Gastrocnemius medialis (tissue), 4 donors: ENCODE measurements around the gene UPF2. TPM values are rescaled to one million over a fixed set of nuclear protein-coding genes. Genes with fewer than 3 reads are reported as not detected.

Experiments used
- ATAC-seq, 2 donors: fragments of 150-250 bp; one replicate each; pipeline ENCODE4 v1.9.1; 2016
- DNase-seq, 2 donors: peaks; one replicate each; pipeline ENCODE4 v3.0.0-alpha.2; 2019
- H3K27ac ChIP-seq, 4 donors: fragments of 200-600 bp; sonication (generic); 1 replicate in 1 of 4; 2 replicates in 3 of 4; pipeline ENCODE4 v1.5.1; 2016 to 2018; ENCODE audit warnings: mild to moderate bottlenecking in 2 of 4, moderate library complexity in 1 of 4
- H3K27me3 ChIP-seq, 3 donors: fragments of 200-600 bp; sonication (generic) in 2 of 3; 1 replicate in 1 of 3; 2 replicates in 2 of 3; pipeline versions ENCODE4 v1.5.1 to v1.6.0; 2016 to 2019; ENCODE audit warnings: mild to moderate bottlenecking in 1 of 3, moderate library complexity in 1 of 3
- H3K36me3 ChIP-seq, 2 donors: fragments of 200-600 bp; sonication (generic) in 1 of 2; one replicate each; pipeline ENCODE4 v1.5.1; 2017 to 2018
- H3K4me1 ChIP-seq, 2 donors: fragments of 200-600 bp; sonication (generic) in 1 of 2; one replicate each; pipeline ENCODE4 v1.5.1; 2016 to 2017; ENCODE audit warnings: mild to moderate bottlenecking in 2 of 2
- H3K4me3 ChIP-seq, 4 donors: fragments of 200-600 bp; sonication (generic) in 3 of 4; 1 replicate in 1 of 4; 2 replicates in 3 of 4; pipeline ENCODE4 v1.5.1; 2016 to 2019; ENCODE audit warnings: mild to moderate bottlenecking in 2 of 4
- H3K9me3 ChIP-seq, 3 donors: fragments of 200-600 bp; sonication (generic) in 2 of 3; 1 replicate in 1 of 3; 2 replicates in 2 of 3; pipeline ENCODE4 v1.5.1; 2016 to 2019
- POLR2A ChIP-seq, 2 donors: fragments of 450-650 bp; IDR thresholded peaks; one replicate each; pipeline ENCODE4 v1.6.1; 2017; ENCODE audit warnings: antibody characterized with exemption in 2 of 2, mild to moderate bottlenecking in 2 of 2, moderate library complexity in 2 of 2
- in situ Hi-C, 4 donors: fragments of 200-750 bp; cut with MboI; loops; one replicate each; pipeline versions ENCODE4 v1.15.0 to v1.8.0; 2017; ENCODE audit warnings: low sequenced_read_pairs in 4 of 4
- intact Hi-C: fragments of 100-400 bp; cut with DNase I; formaldehyde crosslinking; loops from one replicate; pipeline ENCODE4 v1.15.1; 2023; ENCODE audit warnings: low total_unique reads
- total RNA-seq, 4 donors: library from RNA; depleted of rRNA; stranded (reverse); fragments of >200 nt; gene quantifications; one replicate each; pipeline versions ENCODE4 v1.1.0 to v1.2.3, GENCODE V29; 2016
- TF ChIP-seq, protein P1 (sequence below), 5 experiments: fragments of 450-650 bp in 3 of 5; fragments of 200-600 bp in 2 of 5; sonication (generic) in 2 of 5; IDR thresholded peaks in 4 of 5; conservative IDR thresholded peaks in 1 of 5; 1 replicate in 4 of 5; 2 replicates in 1 of 5; pipeline ENCODE4 v1.5.1; 2016 to 2019; ENCODE audit warnings: antibody characterized with exemption in 5 of 5, mild to moderate bottlenecking in 3 of 5, moderate library complexity in 3 of 5

Gene UPF2
- total RNA-seq, 4 donors from 2014 or later, result 22.9 to 30.7 (median 26.4) TPM

DNA sequence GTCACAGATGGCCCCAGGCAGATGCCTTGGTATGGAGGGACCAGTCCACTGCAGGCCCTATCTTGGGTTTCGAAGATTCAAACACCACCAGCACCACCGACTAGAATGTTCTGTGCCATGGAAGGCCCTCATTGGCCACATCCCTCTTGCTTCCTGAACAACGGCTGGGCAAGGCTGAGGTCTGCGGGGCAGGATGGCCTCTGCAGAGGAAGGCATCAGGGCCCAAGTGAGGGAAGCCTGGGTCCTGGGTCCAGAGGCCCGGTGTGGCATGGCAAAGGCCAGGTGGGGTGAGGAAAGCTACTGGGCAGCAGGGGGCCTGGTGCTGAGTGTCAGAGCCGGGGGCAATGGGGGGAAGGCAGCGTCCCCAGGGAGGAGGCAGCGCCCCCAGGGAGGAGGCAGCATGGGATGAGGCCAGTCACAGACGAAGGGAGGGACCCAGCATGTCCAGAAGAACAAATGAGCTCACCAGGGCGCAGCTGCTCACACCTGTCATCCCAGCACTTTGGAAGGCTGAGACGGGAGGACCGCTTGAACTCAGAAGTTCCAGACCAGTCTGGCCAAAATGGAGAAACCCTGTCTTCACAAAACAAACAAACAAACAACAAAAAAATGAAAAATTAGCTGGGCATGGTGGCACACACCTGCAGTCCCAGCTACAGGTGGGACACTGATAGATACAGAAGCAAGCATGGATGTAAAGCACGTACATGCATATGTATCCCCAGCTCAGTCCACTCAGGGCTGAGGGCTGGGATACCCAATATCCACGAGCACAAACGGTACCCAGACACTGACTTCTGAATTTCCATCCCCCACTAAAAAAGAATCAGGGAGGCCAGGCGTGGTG, 155.0 kb downstream of the UPF2 start:
- intact Hi-C loops, result no loop called here
- ATAC-seq, result no peak

DNA sequence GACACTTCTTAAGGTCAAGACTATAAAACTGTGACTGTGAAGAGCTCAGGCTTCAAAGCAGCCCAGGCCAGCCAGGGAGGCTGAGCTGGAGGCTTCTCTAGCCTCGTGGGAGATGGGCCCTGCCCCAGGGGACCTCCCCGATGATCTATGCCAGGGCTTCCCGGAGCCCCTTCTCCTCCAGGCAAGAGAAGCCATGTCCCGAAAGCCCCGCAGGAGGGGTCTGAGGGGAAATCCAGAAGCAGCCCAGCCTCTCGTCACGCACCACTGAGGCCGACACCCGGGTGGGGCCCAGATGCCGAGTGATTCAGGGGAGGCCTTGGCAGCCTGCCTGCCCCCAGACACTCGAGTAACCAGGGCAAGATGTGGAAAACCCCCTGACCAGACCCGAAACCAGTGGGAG, 155.8 kb downstream of the UPF2 start:
- TF ChIP-seq, protein P1, sequence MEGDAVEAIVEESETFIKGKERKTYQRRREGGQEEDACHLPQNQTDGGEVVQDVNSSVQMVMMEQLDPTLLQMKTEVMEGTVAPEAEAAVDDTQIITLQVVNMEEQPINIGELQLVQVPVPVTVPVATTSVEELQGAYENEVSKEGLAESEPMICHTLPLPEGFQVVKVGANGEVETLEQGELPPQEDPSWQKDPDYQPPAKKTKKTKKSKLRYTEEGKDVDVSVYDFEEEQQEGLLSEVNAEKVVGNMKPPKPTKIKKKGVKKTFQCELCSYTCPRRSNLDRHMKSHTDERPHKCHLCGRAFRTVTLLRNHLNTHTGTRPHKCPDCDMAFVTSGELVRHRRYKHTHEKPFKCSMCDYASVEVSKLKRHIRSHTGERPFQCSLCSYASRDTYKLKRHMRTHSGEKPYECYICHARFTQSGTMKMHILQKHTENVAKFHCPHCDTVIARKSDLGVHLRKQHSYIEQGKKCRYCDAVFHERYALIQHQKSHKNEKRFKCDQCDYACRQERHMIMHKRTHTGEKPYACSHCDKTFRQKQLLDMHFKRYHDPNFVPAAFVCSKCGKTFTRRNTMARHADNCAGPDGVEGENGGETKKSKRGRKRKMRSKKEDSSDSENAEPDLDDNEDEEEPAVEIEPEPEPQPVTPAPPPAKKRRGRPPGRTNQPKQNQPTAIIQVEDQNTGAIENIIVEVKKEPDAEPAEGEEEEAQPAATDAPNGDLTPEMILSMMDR (IDR thresholded peaks at IDR 0.05 in 4 of 5, conservative IDR thresholded peaks at IDR 0.05 in 1 of 5), result no peak
- TF ChIP-seq POLR2A (IDR thresholded peaks at IDR 0.05), result no peak
- H3K36me3 ChIP-seq, result no peaks in the 10 kb centered on the region
- no peak overlapping the region for H3K27ac ChIP-seq
- H3K27me3 ChIP-seq, result no peaks in the 10 kb centered on the region
- H3K9me3 ChIP-seq, result no peaks in the 10 kb centered on the region
- intact Hi-C loops (no loop called here), in situ Hi-C loops (no loop called here)
- no peaks in the 10 kb centered on the region for H3K4me1 ChIP-seq
- no peak for DNase-seq
- no peak overlapping the region for H3K4me3 ChIP-seq
- no peak for ATAC-seq

More for the DNA sequence above, 155.0 kb downstream of the UPF2 start:
- TF ChIP-seq POLR2A (IDR thresholded peaks at IDR 0.05), result no peak
- TF ChIP-seq, protein P1 (IDR thresholded peaks at IDR 0.05 in 4 of 5, conservative IDR thresholded peaks at IDR 0.05 in 1 of 5), result no peak
- H3K36me3 ChIP-seq, result no peaks in the 10 kb centered on the region
- H3K27me3 ChIP-seq, result no peaks in the 10 kb centered on the region
- no peak for DNase-seq
- no peaks in the 10 kb centered on the region for H3K9me3 ChIP-seq
- no peak overlapping the region for H3K27ac ChIP-seq
- in situ Hi-C loops, result no loop called here
- H3K4me3 ChIP-seq, result no peak overlapping the region
- no peaks in the 10 kb centered on the region for H3K4me1 ChIP-seq

DNA sequence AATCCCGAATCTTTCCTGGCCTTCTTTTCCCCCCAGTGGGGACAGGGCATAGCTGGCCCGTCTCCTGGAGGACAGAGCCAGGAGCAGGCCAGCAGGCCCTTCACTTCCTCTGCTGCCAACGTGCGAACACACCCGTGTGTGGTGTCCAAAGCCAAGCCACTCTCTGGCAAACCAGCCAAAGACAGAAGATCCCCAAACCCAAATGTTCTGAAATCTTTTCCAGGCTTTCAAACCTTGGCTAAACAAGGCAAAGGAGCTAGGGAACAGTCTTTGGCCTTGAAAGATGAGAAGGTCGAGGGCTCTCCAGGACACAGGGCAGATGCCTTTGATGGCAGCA, 156.5 kb downstream of the UPF2 start:
- no peak overlapping the region for H3K27ac ChIP-seq
- no peaks in the 10 kb centered on the region for H3K36me3 ChIP-seq
- in situ Hi-C loops (no loop called here), intact Hi-C loops (no loop called here)
- no peaks in the 10 kb centered on the region for H3K9me3 ChIP-seq
- ATAC-seq (peak in 1 of 2 donors; percentile 62), DNase-seq (no peak)
- no peak for TF ChIP-seq POLR2A (IDR thresholded peaks at IDR 0.05)
- TF ChIP-seq, protein P1 (IDR thresholded peaks at IDR 0.05 in 4 of 5, conservative IDR thresholded peaks at IDR 0.05 in 1 of 5), result no peak
- H3K27me3 ChIP-seq, result no peaks in the 10 kb centered on the region
- H3K4me3 ChIP-seq, result no peak overlapping the region
- no peaks in the 10 kb centered on the region for H3K4me1 ChIP-seq

- Histone ChIP-seq H3K4me1 (no peaks in the 10 kb centered on the region), H3K36me3 (no peaks in the 10 kb centered on the region), H3K4me3 (no peak overlapping the region), H3K9me3 (no peaks in the 10 kb centered on the region), H3K27me3 (no peaks in the 10 kb centered on the region), H3K27ac (no peak overlapping the region)
- intact Hi-C loops, result no loop called here
- ATAC-seq (no peak), DNase-seq (no peak)
- TF ChIP-seq, protein P1 (IDR thresholded peaks at IDR 0.05 in 4 of 5, conservative IDR thresholded peaks at IDR 0.05 in 1 of 5), result no peak
- no peak for TF ChIP-seq POLR2A (IDR thresholded peaks at IDR 0.05)
- in situ Hi-C loops, result no loop called here
Measured at GRCh38 chr10:11885437-11886137, 157.0 kb downstream of the UPF2 start.
